Parathyroid adenoma (tissue), 2 donors: ENCODE results near the gene TLR9.

Experiments used
- H2AFZ ChIP-seq: fragments of 300-600 bp; sonication (generic); one replicate; pipeline ENCODE4 v1.7.0; 2017; ENCODE audit warnings: antibody characterized with exemption, mild to moderate bottlenecking
- H3K27ac ChIP-seq: fragments of 300-600 bp; sonication (generic); one replicate; pipeline ENCODE4 v1.7.0; 2017
- H3K27me3 ChIP-seq: fragments of 300-600 bp; sonication (generic); one replicate; pipeline ENCODE4 v1.7.0; 2017; ENCODE audit warnings: low read length; ENCODE audit not compliant: control insufficient read depth, insufficient read depth
- H3K36me3 ChIP-seq: fragments of 300-600 bp; sonication (generic); one replicate; pipeline ENCODE4 v1.7.0; 2017; ENCODE audit warnings: low read length; ENCODE audit not compliant: control insufficient read depth, insufficient read depth
- H3K4me1 ChIP-seq: fragments of 300-600 bp; sonication (generic); one replicate; pipeline ENCODE4 v1.7.0; 2017; ENCODE audit warnings: control low read depth
- H3K4me2 ChIP-seq: fragments of 300-600 bp; sonication (generic); one replicate; pipeline ENCODE4 v1.7.0; 2017; ENCODE audit warnings: low read length
- H3K4me3 ChIP-seq: fragments of 300-600 bp; sonication (generic); one replicate; pipeline ENCODE4 v1.7.0; 2017; ENCODE audit warnings: low read depth, low read length
- H3K79me2 ChIP-seq: fragments of 300-600 bp; sonication (generic); one replicate; pipeline ENCODE4 v1.7.0; 2017; ENCODE audit warnings: control low read depth
- H3K9ac ChIP-seq: fragments of 300-600 bp; sonication (generic); one replicate; pipeline ENCODE4 v1.7.0; 2017; ENCODE audit warnings: mild to moderate bottlenecking
- H3K9me3 ChIP-seq: fragments of 300-600 bp; sonication (generic); one replicate; pipeline ENCODE4 v1.7.0; 2017; ENCODE audit warnings: low read length; ENCODE audit not compliant: control insufficient read depth
- TF ChIP-seq, protein P1 (sequence below): fragments of 300-600 bp; sonication (generic); IDR thresholded peaks from one replicate; pipeline ENCODE4 v1.7.0; 2017; ENCODE audit warnings: antibody characterized with exemption, mild to moderate bottlenecking
- donor health status: primary hyperparathyroidism.

The TLR9 gene

DNA sequence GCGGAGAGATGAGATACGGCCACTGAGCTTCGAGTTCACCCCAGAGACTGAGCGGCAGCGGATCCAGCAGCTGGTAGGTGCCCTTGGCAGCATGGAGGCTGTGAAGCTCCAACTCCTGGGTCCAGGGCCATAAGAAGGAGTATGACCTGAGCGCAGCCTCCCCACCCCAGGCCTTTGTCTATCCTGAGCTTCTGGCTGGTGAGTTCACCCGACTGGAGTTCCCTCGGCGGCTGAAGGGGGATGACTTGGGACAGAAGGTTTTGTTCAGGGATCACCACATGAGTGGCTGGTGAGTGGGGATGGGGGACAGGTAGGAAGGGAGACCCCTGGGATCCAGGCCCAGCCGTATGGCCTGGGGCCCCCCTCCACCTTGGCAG is 22.7 kb upstream of the TLR9 start:
- H3K27me3 ChIP-seq = no peaks in the 10 kb centered on the region
- no peak overlapping the region for H2AFZ ChIP-seq
- TF ChIP-seq, protein P1, sequence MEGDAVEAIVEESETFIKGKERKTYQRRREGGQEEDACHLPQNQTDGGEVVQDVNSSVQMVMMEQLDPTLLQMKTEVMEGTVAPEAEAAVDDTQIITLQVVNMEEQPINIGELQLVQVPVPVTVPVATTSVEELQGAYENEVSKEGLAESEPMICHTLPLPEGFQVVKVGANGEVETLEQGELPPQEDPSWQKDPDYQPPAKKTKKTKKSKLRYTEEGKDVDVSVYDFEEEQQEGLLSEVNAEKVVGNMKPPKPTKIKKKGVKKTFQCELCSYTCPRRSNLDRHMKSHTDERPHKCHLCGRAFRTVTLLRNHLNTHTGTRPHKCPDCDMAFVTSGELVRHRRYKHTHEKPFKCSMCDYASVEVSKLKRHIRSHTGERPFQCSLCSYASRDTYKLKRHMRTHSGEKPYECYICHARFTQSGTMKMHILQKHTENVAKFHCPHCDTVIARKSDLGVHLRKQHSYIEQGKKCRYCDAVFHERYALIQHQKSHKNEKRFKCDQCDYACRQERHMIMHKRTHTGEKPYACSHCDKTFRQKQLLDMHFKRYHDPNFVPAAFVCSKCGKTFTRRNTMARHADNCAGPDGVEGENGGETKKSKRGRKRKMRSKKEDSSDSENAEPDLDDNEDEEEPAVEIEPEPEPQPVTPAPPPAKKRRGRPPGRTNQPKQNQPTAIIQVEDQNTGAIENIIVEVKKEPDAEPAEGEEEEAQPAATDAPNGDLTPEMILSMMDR = no peak
- no peak overlapping the region for H3K27ac ChIP-seq
- no peaks in the 10 kb centered on the region for H3K36me3 ChIP-seq
- no peak overlapping the region for H3K4me3 ChIP-seq
- H3K4me2 ChIP-seq = no peak overlapping the region
- no peaks in the 10 kb centered on the region for H3K9me3 ChIP-seq
- no peak overlapping the region for H3K9ac ChIP-seq
- H3K4me1 ChIP-seq = no peaks in the 10 kb centered on the region
- no peaks in the 10 kb centered on the region for H3K79me2 ChIP-seq

- H3K4me2 ChIP-seq = no peak overlapping the region
- no peak overlapping the region for H3K27ac ChIP-seq
- H3K4me3 ChIP-seq = no peak overlapping the region
- H3K36me3 ChIP-seq = no peaks in the 10 kb centered on the region
- no peaks in the 10 kb centered on the region for H3K79me2 ChIP-seq
- H3K4me1 ChIP-seq = no peaks in the 10 kb centered on the region
- H3K27me3 ChIP-seq = no peaks in the 10 kb centered on the region
- TF ChIP-seq, protein P1 = no peak
- no peak overlapping the region for H3K9ac ChIP-seq
- no peaks in the 10 kb centered on the region for H3K9me3 ChIP-seq
- no peak overlapping the region for H2AFZ ChIP-seq
Measured at GRCh38 chr3:52247409-52248164, 22.1 kb upstream of the TLR9 start.

DNA sequence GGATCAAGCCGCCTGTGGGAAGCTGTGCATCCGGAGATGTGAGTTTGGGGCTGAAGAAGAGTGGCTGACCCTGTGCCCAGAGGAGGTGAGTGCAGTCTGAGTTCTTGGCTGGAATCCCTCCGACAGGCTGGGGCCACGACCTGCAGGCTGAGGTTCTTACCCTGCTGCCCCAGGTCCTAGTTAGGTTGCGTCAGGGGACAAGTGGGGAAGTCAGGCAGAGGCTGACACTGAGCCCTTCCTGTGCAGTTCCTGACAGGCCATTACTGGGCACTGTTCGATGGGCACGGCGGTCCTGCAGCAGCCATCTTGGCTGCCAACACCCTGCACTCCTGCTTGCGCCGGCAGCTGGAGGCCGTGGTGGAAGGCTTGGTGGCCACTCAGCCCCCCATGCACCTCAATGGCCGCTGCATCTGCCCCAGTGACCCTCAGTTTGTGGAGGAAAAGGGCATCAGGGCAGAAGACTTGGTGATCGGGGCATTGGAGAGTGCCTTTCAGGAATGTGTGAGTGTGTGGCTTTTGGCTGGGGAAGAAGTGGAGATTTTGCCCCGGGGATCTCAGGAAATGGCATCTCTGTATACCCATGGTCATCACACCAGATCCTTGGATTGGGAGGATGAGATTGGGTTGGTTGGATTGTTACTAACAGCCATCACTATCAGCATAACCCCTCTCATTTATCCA is 21.4 kb upstream of the TLR9 start:
- Histone ChIP-seq H3K4me1 (no peaks in the 10 kb centered on the region), H3K79me2 (no peaks in the 10 kb centered on the region), H3K27ac (no peak overlapping the region), H3K36me3 (no peaks in the 10 kb centered on the region), H3K4me3 (no peak overlapping the region), H3K9me3 (no peaks in the 10 kb centered on the region), H3K27me3 (no peaks in the 10 kb centered on the region), H2AFZ (no peak overlapping the region), H3K9ac (no peak overlapping the region), H3K4me2 (peak overlapping the region; percentile 52)
- TF ChIP-seq, protein P1 = no peak

DNA sequence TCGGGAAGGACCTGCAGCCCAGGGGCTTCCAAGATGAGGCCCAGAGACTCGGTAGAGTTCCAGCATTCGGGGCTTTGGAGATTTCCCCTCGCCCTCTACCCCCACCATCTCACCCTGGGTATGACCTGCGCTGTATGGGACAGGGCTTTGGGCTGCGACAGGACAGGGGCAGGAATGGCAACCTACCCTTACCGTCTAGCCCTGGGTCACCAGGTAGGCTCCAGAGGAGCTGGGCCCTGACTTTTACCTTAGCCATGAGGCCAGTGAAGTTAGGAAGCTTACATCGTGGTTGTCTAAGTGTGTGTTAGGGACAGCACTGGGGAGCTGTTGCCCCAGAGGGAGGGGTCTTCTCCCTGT is 20.8 kb upstream of the TLR9 start:
- H2AFZ ChIP-seq = peak overlapping the region; percentile 87
- no peak overlapping the region for H3K27ac ChIP-seq
- no peaks in the 10 kb centered on the region for H3K79me2 ChIP-seq
- H3K4me2 ChIP-seq = peak overlapping the region; percentile 52
- H3K9ac ChIP-seq = no peak overlapping the region
- TF ChIP-seq, protein P1 = no peak
- no peaks in the 10 kb centered on the region for H3K9me3 ChIP-seq
- no peaks in the 10 kb centered on the region for H3K4me1 ChIP-seq
- no peaks in the 10 kb centered on the region for H3K27me3 ChIP-seq
- H3K36me3 ChIP-seq = no peaks in the 10 kb centered on the region
- H3K4me3 ChIP-seq = peak overlapping the region; percentile 41
